DND-41 (cell line): ENCODE data around the gene ZNF326.
A peak's percentile ranks its signal among the peaks of the same experiment; 100 is the strongest.

ENCODE experiments used
- ATAC-seq: fragments of 200-7000 bp; cut with Tn5 transposase; 3 replicates; pipeline ENCODE4 v1.9.1; 2021; ENCODE audit warnings: low read depth; ENCODE audit not compliant: insufficient read depth
- DNase-seq: peaks from one replicate; pipeline ENCODE4 v3.0.0-alpha.2; 2020
- H2AFZ ChIP-seq: 2 replicates; pipeline ENCODE4 v1.6.0; 2012; ENCODE audit warnings: low read depth, low read length
- H3K27ac ChIP-seq: 2 replicates; pipeline ENCODE4 v1.5.1; 2012; ENCODE audit warnings: low read length, inconsistent platforms
- H3K27me3 ChIP-seq: fragments of 200-600 bp; sonication (generic); 2 replicates; pipeline ENCODE4 v1.6.0; 2012; ENCODE audit warnings: low read length, mild to moderate bottlenecking, inconsistent platforms; ENCODE audit not compliant: insufficient read depth, poor library complexity
- H3K36me3 ChIP-seq: 2 replicates; pipeline ENCODE4 v1.5.1; 2012; ENCODE audit warnings: low read length, inconsistent platforms; ENCODE audit not compliant: insufficient read depth
- H3K4me1 ChIP-seq: 2 replicates; pipeline ENCODE4 v1.5.1; 2012; ENCODE audit warnings: mild to moderate bottlenecking, low read length; ENCODE audit not compliant: insufficient read depth
- H3K4me2 ChIP-seq: 2 replicates; pipeline ENCODE4 v1.6.0; 2012; ENCODE audit warnings: mild to moderate bottlenecking, moderate library complexity, low read length, inconsistent platforms; ENCODE audit not compliant: insufficient read depth
- H3K4me3 ChIP-seq, 2 experiments: fragments of 200-600 bp in 1 of 2; shearing (Covaris generic) in 1 of 2; 2 replicates each; pipeline ENCODE4 v1.5.1; 2012 to 2016; ENCODE audit warnings: inconsistent platforms in 2 of 2, low read length in 2 of 2, mild to moderate bottlenecking in 2 of 2, low read depth in 1 of 2, moderate library complexity in 1 of 2
- H3K79me2 ChIP-seq: 2 replicates; pipeline ENCODE4 v1.6.0; 2012; ENCODE audit warnings: low read length, inconsistent platforms; ENCODE audit not compliant: insufficient read depth
- H3K9ac ChIP-seq: 2 replicates; pipeline ENCODE4 v1.6.0; 2012; ENCODE audit warnings: low read depth, mild to moderate bottlenecking, inconsistent platforms, low read length, moderate library complexity
- H3K9me3 ChIP-seq: 2 replicates; pipeline ENCODE4 v1.5.1; 2012; ENCODE audit warnings: low read length, moderate library complexity, mild to moderate bottlenecking, inconsistent platforms; ENCODE audit not compliant: insufficient read depth, severe bottlenecking
- H4K20me1 ChIP-seq: 2 replicates; pipeline ENCODE4 v1.6.0; 2012; ENCODE audit warnings: low read length; ENCODE audit not compliant: insufficient read depth
- EZH2 ChIP-seq: IDR thresholded peaks from 3 replicates; pipeline ENCODE4 v1.6.1; 2012; ENCODE audit warnings: borderline replicate concordance, low read depth, mild to moderate bottlenecking, moderate library complexity, low read length, inconsistent platforms; ENCODE audit not compliant: severe bottlenecking
- TF ChIP-seq, protein P1 (sequence below): IDR thresholded peaks from 2 replicates; pipeline ENCODE4 v1.5.1; 2012; ENCODE audit warnings: borderline replicate concordance, low read length, moderate library complexity, mild to moderate bottlenecking; ENCODE audit not compliant: poor library complexity, severe bottlenecking; ENCODE audit errors: extremely low read depth

The ZNF326 gene

DNA sequence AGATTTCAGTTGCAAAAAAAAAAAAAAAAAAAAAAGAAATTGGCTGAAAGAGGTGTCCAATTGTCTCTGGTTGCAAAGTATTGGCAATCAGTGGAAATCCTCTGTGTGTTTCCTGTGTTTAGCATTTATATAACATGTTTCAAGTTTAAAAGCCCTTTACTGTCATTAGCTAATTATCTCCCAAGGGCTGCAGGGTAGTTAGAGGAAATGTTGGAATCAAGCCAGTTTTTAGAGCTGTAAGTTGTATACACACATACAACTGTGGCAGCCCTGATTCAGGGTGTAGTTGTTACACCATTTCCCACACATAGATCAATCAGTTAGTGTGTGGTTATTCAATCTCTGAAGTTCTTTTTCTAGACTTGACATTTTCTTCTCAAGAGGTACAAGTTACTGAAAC, 8.9 kb upstream of the ZNF326 start:
- ATAC-seq = no peak
- peaks cover 4% of the 10 kb centered on the region for H3K4me1 ChIP-seq
- no peak overlapping the region for H2AFZ ChIP-seq
- H3K4me2 ChIP-seq = no peak overlapping the region
- no peaks in the 10 kb centered on the region for H3K27me3 ChIP-seq
- TF ChIP-seq, protein P1, sequence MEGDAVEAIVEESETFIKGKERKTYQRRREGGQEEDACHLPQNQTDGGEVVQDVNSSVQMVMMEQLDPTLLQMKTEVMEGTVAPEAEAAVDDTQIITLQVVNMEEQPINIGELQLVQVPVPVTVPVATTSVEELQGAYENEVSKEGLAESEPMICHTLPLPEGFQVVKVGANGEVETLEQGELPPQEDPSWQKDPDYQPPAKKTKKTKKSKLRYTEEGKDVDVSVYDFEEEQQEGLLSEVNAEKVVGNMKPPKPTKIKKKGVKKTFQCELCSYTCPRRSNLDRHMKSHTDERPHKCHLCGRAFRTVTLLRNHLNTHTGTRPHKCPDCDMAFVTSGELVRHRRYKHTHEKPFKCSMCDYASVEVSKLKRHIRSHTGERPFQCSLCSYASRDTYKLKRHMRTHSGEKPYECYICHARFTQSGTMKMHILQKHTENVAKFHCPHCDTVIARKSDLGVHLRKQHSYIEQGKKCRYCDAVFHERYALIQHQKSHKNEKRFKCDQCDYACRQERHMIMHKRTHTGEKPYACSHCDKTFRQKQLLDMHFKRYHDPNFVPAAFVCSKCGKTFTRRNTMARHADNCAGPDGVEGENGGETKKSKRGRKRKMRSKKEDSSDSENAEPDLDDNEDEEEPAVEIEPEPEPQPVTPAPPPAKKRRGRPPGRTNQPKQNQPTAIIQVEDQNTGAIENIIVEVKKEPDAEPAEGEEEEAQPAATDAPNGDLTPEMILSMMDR = no peak
- no peak for TF ChIP-seq EZH2
- no peaks in the 10 kb centered on the region for H3K9me3 ChIP-seq
- no peak overlapping the region for H3K27ac ChIP-seq
- H3K9ac ChIP-seq = no peak overlapping the region
- H3K4me3 ChIP-seq = no peak overlapping the region
- H3K36me3 ChIP-seq = no peaks in the 10 kb centered on the region
- DNase-seq = no peak
- no peaks in the 10 kb centered on the region for H4K20me1 ChIP-seq
- no peaks in the 10 kb centered on the region for H3K79me2 ChIP-seq

DNA sequence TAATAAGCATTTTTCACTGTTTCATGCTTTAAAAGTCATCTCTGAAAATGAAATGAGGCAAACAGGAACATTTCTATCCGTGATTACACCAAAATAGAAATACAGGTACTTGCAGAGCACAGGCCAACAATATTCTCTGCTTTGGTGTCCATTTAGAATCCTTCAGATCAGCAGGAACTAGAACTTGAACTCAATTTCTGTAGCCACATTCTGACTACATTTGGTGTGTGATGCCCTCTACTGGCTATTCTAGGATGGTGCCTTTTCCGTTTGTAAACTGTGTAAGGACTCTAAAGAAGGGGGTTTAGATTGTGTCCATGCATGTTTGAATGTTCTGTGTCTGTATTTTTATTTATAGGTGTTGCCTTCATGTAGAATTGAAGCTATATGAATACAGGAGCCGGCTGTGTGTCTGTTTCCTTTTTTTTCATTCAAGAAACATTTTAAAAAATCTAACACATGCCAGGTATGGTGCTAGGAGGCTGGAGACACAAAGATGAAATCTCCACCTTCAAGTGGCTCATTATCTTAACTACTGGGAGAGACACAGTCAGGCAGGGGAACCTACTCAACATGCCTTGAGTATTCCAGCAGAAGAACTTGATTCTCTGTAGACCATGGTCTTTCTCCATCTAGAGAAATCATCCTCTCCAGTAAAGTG, 7.6 kb upstream of the ZNF326 start:
- peaks cover 4% of the 10 kb centered on the region for H3K4me1 ChIP-seq
- DNase-seq = peak; percentile 74
- H3K27me3 ChIP-seq = no peaks in the 10 kb centered on the region
- H3K79me2 ChIP-seq = no peaks in the 10 kb centered on the region
- no peaks in the 10 kb centered on the region for H3K36me3 ChIP-seq
- no peaks in the 10 kb centered on the region for H3K9me3 ChIP-seq
- TF ChIP-seq, protein P1 = peak; percentile 96
- TF ChIP-seq EZH2 = no peak
- no peak overlapping the region for H3K9ac ChIP-seq
- peak; percentile 95 for ATAC-seq
- H4K20me1 ChIP-seq = no peaks in the 10 kb centered on the region
- no peak overlapping the region for H3K4me2 ChIP-seq
- no peak overlapping the region for H3K4me3 ChIP-seq
- H2AFZ ChIP-seq = peak overlapping the region; percentile 21; the same call in 1 of the 2 replicates
- H3K27ac ChIP-seq = no peak overlapping the region

DNA sequence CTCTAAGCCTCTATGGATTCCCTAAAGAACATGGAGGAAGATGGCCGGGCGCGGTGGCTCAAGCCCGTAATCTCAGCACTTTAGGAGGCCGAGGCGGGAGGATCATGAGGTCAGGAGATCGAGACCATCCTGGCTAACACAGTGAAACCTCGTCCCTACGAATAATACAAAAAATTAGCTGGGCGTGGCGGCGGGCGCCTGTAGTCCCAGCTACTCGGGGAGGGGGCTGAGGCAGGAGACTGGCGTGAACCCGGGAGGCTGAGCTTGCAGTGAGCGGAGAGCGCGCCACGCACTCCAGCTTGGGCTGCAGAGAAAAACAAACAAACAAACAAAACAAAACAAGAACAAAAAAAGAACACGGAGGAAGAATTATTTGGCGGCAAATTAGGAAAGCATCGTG, 5.8 kb upstream of the ZNF326 start:
- H3K79me2 ChIP-seq = no peaks in the 10 kb centered on the region
- no peak for ATAC-seq
- H3K4me1 ChIP-seq = peaks cover 9% of the 10 kb centered on the region
- no peak overlapping the region for H2AFZ ChIP-seq
- no peak overlapping the region for H3K9ac ChIP-seq
- no peaks in the 10 kb centered on the region for H4K20me1 ChIP-seq
- H3K4me3 ChIP-seq = no peak overlapping the region
- no peak for DNase-seq
- H3K27me3 ChIP-seq = no peaks in the 10 kb centered on the region
- H3K9me3 ChIP-seq = no peaks in the 10 kb centered on the region
- H3K4me2 ChIP-seq = no peak overlapping the region
- TF ChIP-seq EZH2 = no peak
- TF ChIP-seq, protein P1 = no peak
- no peaks in the 10 kb centered on the region for H3K36me3 ChIP-seq
- H3K27ac ChIP-seq = no peak overlapping the region

DNA sequence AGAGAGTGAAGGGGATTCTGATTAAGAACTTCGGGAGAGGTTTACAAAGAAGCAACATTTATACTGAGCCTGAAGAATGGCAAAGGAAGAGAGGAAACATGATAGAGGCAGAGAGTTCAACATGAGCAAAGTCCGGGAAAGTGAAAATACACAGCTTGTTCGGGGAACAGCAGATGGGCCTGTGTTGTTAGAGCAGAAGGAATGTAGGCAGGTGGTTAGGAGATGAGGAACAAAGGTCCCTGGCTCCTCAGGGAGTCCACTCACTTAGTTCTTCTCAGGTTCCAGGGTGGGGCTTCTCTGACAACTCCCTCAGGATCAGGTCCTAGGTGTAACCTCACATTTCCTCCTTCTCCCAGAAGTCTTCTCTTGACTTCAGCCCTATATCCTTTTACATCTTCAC, 5.1 kb upstream of the ZNF326 start:
- TF ChIP-seq EZH2 = no peak
- TF ChIP-seq, protein P1 = no peak

More for the DNA sequence above, 5.1 kb upstream of the ZNF326 start:
- H3K4me1 ChIP-seq = peaks cover 15% of the 10 kb centered on the region
- H3K79me2 ChIP-seq = no peaks in the 10 kb centered on the region; the same call in 1 of the 2 replicates
- no peak overlapping the region for H2AFZ ChIP-seq
- H3K36me3 ChIP-seq = no peaks in the 10 kb centered on the region
- DNase-seq (no peak), ATAC-seq (no peak)
- H3K27me3 ChIP-seq = no peaks in the 10 kb centered on the region
- H3K27ac ChIP-seq = no peak overlapping the region
- H4K20me1 ChIP-seq = no peaks in the 10 kb centered on the region
- H3K9ac ChIP-seq = no peak overlapping the region
- H3K9me3 ChIP-seq = no peaks in the 10 kb centered on the region
- H3K4me3 ChIP-seq = no peak overlapping the region
- no peak overlapping the region for H3K4me2 ChIP-seq
